ENCODE data around the gene PARN. TPM values are rescaled to one million over a fixed set of nuclear protein-coding genes. Genes with fewer than 3 reads are reported as not detected.

The PARN gene
- total RNA-seq, 6 experiments from 2014 or later, result 12.1 to 28.0 (median 15.6) TPM

DNA sequence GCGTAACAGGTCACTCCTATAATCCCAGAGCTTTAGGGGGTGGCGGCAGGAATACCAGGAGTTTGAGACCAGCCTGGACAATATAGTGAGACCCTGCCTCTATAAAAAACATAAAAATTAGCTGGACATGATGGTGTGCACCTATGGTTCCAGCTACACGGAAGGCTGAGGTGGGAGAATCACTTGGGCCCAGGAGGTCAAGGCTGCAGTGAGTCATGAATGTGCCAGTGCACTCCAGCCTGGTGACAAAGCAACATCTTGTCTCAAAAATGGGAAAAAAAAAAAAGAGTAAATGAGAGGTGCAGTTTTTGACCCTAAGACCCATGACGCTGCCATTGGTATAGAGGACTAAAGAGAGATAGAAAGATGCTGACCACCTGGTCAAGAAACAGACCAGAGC, 16.1 kb downstream of the PARN start:
- TF ChIP-seq, protein P1, sequence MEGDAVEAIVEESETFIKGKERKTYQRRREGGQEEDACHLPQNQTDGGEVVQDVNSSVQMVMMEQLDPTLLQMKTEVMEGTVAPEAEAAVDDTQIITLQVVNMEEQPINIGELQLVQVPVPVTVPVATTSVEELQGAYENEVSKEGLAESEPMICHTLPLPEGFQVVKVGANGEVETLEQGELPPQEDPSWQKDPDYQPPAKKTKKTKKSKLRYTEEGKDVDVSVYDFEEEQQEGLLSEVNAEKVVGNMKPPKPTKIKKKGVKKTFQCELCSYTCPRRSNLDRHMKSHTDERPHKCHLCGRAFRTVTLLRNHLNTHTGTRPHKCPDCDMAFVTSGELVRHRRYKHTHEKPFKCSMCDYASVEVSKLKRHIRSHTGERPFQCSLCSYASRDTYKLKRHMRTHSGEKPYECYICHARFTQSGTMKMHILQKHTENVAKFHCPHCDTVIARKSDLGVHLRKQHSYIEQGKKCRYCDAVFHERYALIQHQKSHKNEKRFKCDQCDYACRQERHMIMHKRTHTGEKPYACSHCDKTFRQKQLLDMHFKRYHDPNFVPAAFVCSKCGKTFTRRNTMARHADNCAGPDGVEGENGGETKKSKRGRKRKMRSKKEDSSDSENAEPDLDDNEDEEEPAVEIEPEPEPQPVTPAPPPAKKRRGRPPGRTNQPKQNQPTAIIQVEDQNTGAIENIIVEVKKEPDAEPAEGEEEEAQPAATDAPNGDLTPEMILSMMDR (IDR thresholded peaks at IDR 0.05), result no peak
- no peak for TF ChIP-seq POLR2A (IDR thresholded peaks at IDR 0.05)
- no peak for ATAC-seq
- Histone ChIP-seq H3K36me3 (peaks cover 0 to 55% (median 5%) of the 10 kb centered on the region in 4 donors), H3K27me3 (no peaks in the 10 kb centered on the region), H3K4me3 (no peak overlapping the region), H3K9me3 (no peaks in the 10 kb centered on the region), H3K4me1 (no peaks in the 10 kb centered on the region), H3K27ac (no peak overlapping the region)
- WGBS (ENCODE audit: insufficient coverage, low coverage, low lambda C conversion rate, missing lambda C conversion rate), result 96% methylated on average over 4 of the region's 4 CpGs
- DNase-seq, result no peak
- intact Hi-C loops (cut with DNase I), result no loop called here

DNA sequence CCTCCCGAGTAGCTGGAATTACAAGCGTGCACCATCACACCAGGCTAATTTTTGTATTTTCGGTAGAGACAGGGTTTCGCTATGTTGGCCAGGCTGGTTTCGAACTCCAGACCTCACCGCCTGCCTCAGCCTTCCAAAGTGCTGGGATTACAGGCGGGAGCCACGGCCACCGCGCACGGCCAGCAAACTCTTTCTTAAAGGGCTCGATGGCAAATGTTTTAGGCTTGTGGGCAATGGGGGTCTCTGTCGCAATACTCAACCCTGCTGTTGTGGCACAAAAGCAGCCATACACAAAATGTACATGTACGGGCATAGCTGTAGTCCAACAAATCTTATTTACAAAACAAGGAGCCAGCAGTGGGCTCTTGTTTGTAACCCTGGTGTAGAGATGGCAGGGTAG, 18.4 kb downstream of the PARN start:
- intact Hi-C loops (cut with DNase I), result no loop called here
- H3K36me3 ChIP-seq, result peaks cover 0 to 70% (median 8%) of the 10 kb centered on the region in 4 donors
- H3K27ac ChIP-seq, result no peak overlapping the region
- H3K4me1 ChIP-seq, result no peaks in the 10 kb centered on the region
- no peak for ATAC-seq
- 96% methylated on average over 13 of the region's 14 CpGs for WGBS (ENCODE audit: insufficient coverage, low coverage, low lambda C conversion rate, missing lambda C conversion rate)
- no peaks in the 10 kb centered on the region for H3K27me3 ChIP-seq
- no peak overlapping the region for H3K4me3 ChIP-seq
- TF ChIP-seq, protein P1 (IDR thresholded peaks at IDR 0.05), result no peak
- no peaks in the 10 kb centered on the region for H3K9me3 ChIP-seq
- DNase-seq, result no peak

DNA sequence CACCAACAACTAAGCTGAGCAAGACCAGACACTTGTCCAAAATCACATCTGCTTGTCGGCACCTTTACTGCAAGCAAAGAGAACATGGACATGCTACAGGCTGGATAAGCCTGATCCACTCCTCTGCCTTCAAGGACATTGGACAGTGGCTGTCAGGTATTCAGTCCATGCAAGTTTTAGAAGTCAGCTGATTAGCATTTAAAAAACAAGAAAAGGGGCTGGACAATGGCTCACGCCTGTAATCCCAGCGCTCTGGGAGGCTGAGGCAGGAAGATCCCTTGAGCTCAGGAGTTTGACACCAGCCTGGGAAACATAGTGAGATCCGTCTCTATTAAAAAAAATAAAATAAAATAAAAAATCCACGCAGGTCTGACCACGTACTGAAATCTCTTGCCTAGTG, 20.3 kb downstream of the PARN start:
- intact Hi-C loops (cut with DNase I), result no loop called here
- Histone ChIP-seq H3K27ac (no peak overlapping the region), H3K36me3 (peaks cover 0 to 68% (median 18%) of the 10 kb centered on the region in 4 donors), H3K4me3 (no peak overlapping the region), H3K27me3 (no peaks in the 10 kb centered on the region), H3K4me1 (no peaks in the 10 kb centered on the region), H3K9me3 (no peaks in the 10 kb centered on the region)
- no peak for DNase-seq
- no peak for TF ChIP-seq POLR2A (IDR thresholded peaks at IDR 0.05)
- TF ChIP-seq, protein P1 (IDR thresholded peaks at IDR 0.05), result no peak
- no peak for ATAC-seq
- WGBS (ENCODE audit: insufficient coverage, low coverage, low lambda C conversion rate, missing lambda C conversion rate), result 96% methylated on average over 6 of the region's 6 CpGs

DNA sequence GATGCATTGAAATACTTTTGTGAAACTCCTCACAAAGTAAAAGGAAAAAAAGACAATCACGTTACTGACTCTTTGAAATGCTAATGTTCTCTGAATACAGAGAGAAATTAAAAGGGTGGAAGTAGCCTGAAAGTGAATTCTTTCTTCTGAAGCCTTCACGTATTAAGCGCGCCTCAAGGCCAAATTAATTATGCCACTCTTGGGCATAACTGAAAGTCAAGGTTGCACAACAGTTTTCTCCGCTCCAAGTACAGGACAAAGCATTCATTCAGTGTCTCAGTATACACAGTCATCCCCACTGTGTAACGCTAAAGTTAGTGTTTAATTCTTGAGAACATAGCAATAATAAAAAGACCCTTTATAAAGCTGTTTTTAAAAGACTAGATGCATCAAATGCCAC, 21.5 kb downstream of the PARN start:
- ATAC-seq (no peak), DNase-seq (no peak)
- TF ChIP-seq, protein P1 (IDR thresholded peaks at IDR 0.05), result no peak
- no peak for TF ChIP-seq POLR2A (IDR thresholded peaks at IDR 0.05)
- Histone ChIP-seq H3K27me3 (no peaks in the 10 kb centered on the region), H3K27ac (no peak overlapping the region), H3K9me3 (no peaks in the 10 kb centered on the region), H3K36me3 (peaks cover 0 to 78% (median 19%) of the 10 kb centered on the region in 4 donors), H3K4me1 (no peaks in the 10 kb centered on the region), H3K4me3 (no peak overlapping the region)
- 87% methylated on average over 6 of the region's 6 CpGs for WGBS (ENCODE audit: insufficient coverage, low coverage, low lambda C conversion rate, missing lambda C conversion rate)
- intact Hi-C loops (cut with DNase I), result no loop called here

DNA sequence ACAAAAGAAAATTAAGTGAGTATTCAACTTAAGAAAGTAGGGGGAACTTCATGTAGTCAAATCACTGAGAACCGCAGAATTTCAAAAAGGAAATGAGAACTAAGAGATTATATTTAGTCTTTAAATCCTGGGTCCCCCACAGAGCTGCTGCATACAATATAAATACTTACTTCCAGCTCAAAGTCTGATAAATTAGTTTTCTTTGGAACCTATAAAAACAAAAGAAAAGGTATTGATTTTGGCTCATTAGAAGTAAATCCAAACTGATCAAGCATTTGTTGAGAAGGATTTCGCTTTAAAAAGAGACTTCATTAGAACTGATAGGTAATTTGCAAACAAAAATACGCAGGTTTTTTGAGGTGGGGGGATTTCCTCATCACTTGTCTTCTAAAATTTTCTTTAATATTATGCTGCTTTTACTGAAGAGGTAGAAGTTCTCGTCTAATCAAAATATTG, 21.9 kb downstream of the PARN start:
- Histone ChIP-seq H3K4me1 (no peaks in the 10 kb centered on the region), H3K27ac (no peak overlapping the region), H3K36me3 (peaks cover 0 to 83% (median 19%) of the 10 kb centered on the region in 4 donors), H3K9me3 (no peaks in the 10 kb centered on the region), H3K4me3 (no peak overlapping the region), H3K27me3 (no peaks in the 10 kb centered on the region)
- DNase-seq (no peak), ATAC-seq (no peak)
- WGBS (ENCODE audit: insufficient coverage, low coverage, low lambda C conversion rate, missing lambda C conversion rate), result 94% methylated on average over 4 of the region's 4 CpGs
- intact Hi-C loops (cut with DNase I), result no loop called here
- TF ChIP-seq, protein P1 (IDR thresholded peaks at IDR 0.05), result no peak
- no peak for TF ChIP-seq POLR2A (IDR thresholded peaks at IDR 0.05)

All from right lobe of liver (tissue), 6 donors.